TTC549 (cell line): Measurements from ENCODE around the gene GPR18.

Source experiments
- FAIRE-seq: peaks from 2 replicates; lab custom pipeline; 2012; peaks lifted over from hg19 to GRCh38; lab: Jason Lieb, UNC

GPR18 gene

GRCh38 chr13:99290894-99291293 lies 32.7 kb upstream of the GPR18 start:
- FAIRE-seq = no peak

GRCh38 chr13:99289674-99290337 lies 31.6 kb upstream of the GPR18 start:
- no peak for FAIRE-seq

DNA sequence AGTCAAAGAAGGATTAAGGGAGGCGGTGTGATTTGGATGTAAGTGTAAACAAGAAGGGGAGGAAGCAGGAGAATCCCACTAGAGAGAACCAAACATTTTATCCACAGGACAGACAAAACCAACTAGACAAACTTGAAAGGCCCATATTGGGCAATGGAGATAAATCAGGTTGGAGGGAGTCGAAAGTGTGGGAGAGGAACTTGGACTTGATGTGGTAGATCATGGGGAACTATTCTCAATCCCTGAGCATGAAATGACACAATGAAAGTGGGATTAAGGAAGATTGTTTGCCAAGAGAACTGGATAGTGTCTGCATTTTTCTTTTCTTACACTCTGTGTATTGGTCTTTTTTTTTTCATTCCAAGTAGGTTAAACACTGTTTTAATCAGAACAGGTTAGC lies 31.1 kb upstream of the GPR18 start:
- FAIRE-seq = no peak

- FAIRE-seq = no peak
These were observed 29.9 kb upstream of the GPR18 start for GRCh38 chr13:99288089-99288488.

DNA sequence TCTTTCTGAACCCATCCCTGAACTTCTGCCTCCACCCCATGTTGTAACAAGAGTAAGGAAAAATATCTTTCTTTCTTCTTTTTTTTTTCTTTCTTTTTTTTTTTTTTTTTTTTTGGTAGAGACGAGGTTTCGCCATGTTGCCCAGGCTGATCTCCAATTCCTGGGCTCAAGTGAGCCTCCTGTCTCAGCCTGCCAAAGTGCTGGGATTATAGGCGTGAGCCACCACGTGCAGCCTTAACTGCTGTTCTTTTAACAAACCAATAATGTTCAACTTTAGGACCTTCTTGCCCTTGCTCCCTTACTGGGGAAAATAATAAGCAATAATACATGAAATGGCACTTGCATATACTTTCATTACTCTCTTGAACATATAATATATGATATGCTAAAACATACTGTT lies 29.4 kb upstream of the GPR18 start:
- no peak for FAIRE-seq

DNA sequence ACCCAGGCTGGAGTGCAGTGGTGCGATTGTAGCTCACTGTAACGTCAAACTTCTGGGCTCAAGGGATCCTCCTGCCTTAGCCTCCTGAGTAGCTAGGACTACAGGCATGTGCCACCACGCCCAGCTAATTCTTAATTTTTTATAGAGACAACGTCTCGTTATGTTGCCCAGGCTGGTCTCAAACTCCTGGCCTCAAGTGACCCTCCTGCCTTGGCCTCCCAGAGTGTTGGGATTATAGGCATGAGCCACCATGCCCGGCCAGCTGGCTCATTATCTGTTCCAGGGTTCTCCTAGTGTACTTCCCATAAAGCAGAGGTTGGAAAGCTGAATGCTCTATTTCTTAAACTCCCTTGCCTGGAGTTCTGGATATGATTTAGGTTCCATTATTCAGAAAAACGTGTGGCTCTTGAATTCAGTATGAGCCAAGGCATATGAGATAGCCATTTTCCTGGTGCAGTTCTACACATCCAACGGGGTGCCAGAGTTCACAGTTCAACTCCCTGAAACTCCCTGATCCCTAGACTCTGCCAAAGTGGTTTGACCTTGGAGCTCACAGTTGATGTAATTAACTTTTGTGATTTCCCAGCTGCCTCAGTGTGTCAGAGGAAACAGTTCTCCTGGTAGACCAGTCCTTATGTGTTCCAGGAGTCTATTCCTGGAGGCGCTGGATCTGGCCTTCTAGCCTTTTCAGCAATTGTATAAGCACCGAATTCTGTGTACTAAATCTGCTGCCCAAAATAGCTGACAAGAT lies 27.4 kb upstream of the GPR18 start:
- FAIRE-seq = no peak

GRCh38 chr13:99282264-99283231 lies 24.4 kb upstream of the GPR18 start:
- no peak for FAIRE-seq

DNA sequence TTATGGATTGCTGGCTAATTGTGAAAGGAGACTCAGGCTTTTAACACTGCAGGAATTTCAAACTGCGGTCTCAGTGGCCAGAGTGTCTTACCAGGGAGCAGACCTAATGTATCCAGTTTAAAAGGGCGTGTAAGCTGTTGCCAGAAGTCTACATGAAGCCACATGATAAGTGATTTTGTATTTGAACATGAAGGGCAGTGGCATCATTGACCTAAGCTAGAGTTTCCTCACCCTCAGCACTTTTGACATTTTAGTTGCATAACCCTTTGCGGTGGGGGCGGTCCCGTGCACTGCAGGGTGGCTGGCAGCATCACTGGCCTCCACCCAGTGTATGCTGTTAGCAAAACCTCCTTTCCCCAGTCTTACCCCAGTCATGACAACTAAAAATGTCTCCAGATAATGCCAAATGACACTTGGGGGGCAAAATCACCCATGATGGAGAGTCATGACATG lies 23.7 kb upstream of the GPR18 start:
- FAIRE-seq = no peak

DNA sequence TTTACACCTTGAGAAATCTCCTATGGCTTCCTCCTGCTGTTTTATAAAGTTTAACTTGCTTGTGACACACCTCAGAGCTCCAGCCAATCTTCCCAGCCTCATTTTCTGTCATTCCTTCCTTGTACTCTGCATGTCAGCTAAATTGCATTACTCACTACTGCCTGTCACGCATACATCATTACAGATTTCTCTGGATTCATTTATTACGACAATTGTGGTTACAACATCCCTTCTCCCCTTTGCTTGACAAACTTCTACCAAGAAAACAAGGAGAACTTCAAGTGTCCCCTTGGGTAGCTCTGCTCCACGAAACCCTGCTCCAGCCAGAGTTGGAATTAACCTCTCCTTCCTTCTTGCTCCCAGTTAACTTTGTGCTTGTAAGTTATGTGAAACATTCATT lies 22.0 kb upstream of the GPR18 start:
- FAIRE-seq = no peak

- no peak for FAIRE-seq
These were observed 21.5 kb upstream of the GPR18 start for GRCh38 chr13:99279637-99280036.

GRCh38 chr13:99278843-99279242 lies 20.7 kb upstream of the GPR18 start:
- no peak for FAIRE-seq

GRCh38 chr13:99278200-99278599 lies 20.0 kb upstream of the GPR18 start:
- FAIRE-seq = no peak

- no peak for FAIRE-seq
These were observed 19.4 kb upstream of the GPR18 start for GRCh38 chr13:99277629-99278028.

GRCh38 chr13:99276706-99277105 lies 18.5 kb upstream of the GPR18 start:
- no peak for FAIRE-seq

DNA sequence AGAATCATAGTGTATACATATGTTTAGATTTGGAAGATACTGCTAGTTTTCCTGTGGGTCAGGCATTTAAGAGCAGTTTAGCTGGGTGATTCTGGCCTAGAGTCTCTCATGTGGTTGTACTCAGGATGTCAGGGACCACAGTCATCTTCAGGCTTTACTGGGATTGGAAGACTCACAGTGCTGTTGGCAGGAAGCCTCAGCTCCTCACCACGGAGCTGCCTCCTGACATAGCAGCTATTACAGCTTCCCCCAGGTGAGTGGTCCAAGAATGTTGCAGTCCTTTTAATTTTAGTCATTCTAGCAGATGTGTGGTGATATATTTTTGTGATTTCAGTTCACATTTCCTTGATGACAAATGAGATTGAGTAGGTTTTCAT lies 16.9 kb upstream of the GPR18 start:
- FAIRE-seq = no peak

- FAIRE-seq = no peak
These were observed 14.9 kb upstream of the GPR18 start for GRCh38 chr13:99273128-99273527.

DNA sequence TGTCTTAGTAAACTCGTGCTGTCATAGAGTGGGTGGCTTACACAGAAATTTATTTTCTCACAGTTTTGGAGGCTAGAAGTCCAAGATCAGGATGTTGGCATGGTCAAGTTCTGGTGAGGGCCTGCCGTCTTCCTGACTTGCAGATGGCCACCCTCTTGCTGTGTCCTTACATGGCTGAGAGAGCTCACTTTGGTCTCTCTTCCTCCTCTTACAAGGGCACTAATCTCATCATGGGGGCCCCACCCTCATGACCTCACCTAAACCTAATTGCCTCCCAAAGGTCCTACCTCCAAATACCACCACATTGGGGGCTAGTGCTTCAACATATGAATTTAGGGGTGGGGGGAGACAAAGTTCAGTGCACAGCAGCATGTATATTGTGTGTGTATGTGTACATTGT lies 14.3 kb upstream of the GPR18 start:
- FAIRE-seq = no peak

DNA sequence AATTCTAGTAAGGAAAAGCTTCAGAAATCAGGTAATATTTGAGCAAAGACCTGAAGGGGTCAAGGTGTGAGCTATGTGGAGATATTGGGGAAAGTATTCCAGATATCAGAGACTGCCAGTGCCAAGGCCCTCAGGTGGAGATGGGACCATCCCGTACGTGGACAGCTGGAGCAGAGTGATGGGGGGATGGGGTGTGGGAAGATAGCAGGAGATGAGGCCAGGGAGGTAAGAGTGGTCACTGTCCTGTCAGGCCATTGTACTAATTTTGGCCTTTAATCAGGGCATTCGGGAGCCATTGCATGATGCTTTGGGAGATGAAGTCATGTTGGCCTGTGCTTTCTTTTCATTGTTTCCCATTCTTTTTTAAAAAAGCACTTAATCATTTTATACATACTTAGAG lies 13.1 kb upstream of the GPR18 start:
- FAIRE-seq = no peak

- FAIRE-seq = no peak
These were observed 12.3 kb upstream of the GPR18 start for GRCh38 chr13:99270518-99270917.

DNA sequence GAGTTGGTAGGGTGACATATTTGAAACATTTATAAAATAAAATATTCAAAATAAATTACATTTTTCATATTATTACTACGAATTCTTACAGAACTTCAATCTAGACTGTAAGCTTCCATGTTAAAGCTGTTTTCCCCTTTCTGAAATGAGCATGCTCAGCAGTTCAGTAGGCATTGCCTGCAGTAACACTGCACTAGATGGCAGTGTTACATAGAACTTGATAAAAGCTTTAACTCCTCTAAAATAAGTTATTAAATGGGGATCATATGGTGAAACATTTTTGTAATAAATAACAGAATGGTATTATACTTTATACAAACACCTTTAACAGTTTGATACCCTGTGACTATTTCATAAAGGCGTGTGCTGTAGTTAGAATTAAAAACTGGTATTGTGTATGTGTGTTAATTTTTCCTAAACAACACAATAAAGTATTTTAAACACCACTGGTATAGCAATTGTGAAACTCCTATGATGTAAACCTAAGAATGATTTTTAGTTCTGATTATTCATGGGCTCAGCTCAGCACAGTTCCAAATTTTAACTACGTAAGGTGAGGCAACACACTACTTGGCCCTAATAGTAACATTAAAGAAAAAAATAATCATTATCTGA lies 11.6 kb upstream of the GPR18 start:
- FAIRE-seq = peak; percentile 91

- FAIRE-seq = no peak
These were observed 10.6 kb upstream of the GPR18 start for GRCh38 chr13:99268822-99269221.

DNA sequence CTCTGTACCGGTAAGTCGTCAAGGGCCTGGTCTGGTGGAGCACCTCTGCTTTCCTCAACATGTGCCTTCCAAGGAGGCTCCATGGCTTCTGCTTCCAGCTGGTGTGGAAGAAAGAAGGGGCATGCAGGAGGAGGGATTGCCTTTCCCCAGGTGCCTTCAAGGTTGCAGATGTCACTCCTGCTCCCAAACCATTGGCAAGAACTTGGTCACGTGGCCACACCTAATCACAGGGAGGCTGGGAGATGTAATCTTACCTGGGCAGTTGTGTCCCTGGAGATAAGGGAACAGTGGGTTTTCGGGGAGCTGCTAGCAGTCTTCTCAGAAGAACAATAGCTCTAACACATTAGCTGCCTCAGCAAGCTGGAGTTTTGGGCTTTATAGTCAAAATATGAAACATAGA lies 9.7 kb upstream of the GPR18 start:
- no peak for FAIRE-seq

DNA sequence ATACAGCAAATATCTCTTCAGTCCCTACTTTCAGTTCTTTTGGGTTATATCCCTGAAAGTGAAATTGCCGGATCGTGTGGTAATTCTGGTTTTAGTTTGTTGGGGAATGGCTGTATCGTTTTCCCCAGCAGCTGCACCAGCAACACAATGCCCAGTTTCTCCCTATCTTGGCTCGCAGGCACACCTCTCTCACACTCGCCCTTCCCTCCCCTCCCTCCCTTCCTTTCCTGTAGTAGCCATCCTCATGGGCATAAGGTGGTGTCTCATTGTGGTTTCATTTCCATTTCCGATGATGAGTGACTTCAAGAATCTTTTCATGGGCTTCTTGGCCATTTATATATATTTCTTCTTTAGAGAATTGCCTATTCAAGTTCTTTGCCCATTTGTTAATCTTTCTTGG lies 8.6 kb upstream of the GPR18 start:
- no peak for FAIRE-seq
